ENCODE data around the gene STX18.

- no peak for TF ChIP-seq ZNF274 (IDR thresholded peaks at IDR 0.05; ENCODE audit: low read depth, low read length)
- no peak for TF ChIP-seq YY1 (IDR thresholded peaks at IDR 0.05; ENCODE audit: insufficient read depth, insufficient read length)
These were observed 80.7 kb downstream of the STX18 start for GRCh38 chr4:4461178-4461577.

Data from NT2/D1 (cell line).